Cardiac fibroblast (primary cell): ENCODE results near the gene PDK2.

ENCODE experiments used
- DNase-seq, 2 donors: peaks; one replicate each; pipeline versions ENCODE4 v3.0.0 to v3.0.0-alpha.2; 2010; ENCODE audit warnings: low read depth in 2 of 2
- H3K4me3 ChIP-seq, 2 donors: replicated peaks in 1 of 2; 1 replicate in 1 of 2; 2 replicates in 1 of 2; pipeline ENCODE4 v1.5.1; 2011; ENCODE audit warnings: low read depth in 2 of 2, low read length in 2 of 2, mild to moderate bottlenecking in 2 of 2, moderate library complexity in 1 of 2
- CTCF ChIP-seq: IDR thresholded peaks from one replicate; pipeline ENCODE4 v1.5.1; 2011; ENCODE audit warnings: low read depth, mild to moderate bottlenecking, low read length, inconsistent platforms

PDK2 gene

GRCh38 chr17:50153650-50154575 is 58.8 kb downstream of the PDK2 start:
- H3K4me3 ChIP-seq = no peak overlapping the region
- peak in 1 of 2 donors; percentile 73 for DNase-seq
- no peak for TF ChIP-seq CTCF

- TF ChIP-seq CTCF = no peak
- DNase-seq = no peak
- H3K4me3 ChIP-seq = no peak overlapping the region
Observed at GRCh38 chr17:50154604-50155003, 59.5 kb downstream of the PDK2 start.

GRCh38 chr17:50155115-50155819 is 60.1 kb downstream of the PDK2 start:
- no peak overlapping the region for H3K4me3 ChIP-seq
- DNase-seq = peak; percentile 49 to 87
- TF ChIP-seq CTCF = no peak

GRCh38 chr17:50157891-50158290 is 62.7 kb downstream of the PDK2 start:
- TF ChIP-seq CTCF = no peak

GRCh38 chr17:50161023-50161910 is 66.1 kb downstream of the PDK2 start:
- peak overlapping the region; percentile 56 to 72 for H3K4me3 ChIP-seq
- DNase-seq = peak; percentile 89 to 93
- peak; percentile 88 for TF ChIP-seq CTCF

More at GRCh38 chr17:50157891-50158290, 62.7 kb downstream of the PDK2 start:
- DNase-seq = no peak
- H3K4me3 ChIP-seq = no peak overlapping the region
